ENCODE data around the gene TXNL4A.
"Not testable (repeated sequence)": the region's sequence is repeated elsewhere in the genome, so short reads cannot be mapped to it uniquely, and the experiment has no call there.

The TXNL4A gene

GRCh38 chr18:79963658-79964329, 24.6 kb downstream of the TXNL4A start:
- DNase-seq, result no peak

GRCh38 chr18:79962835-79963657, 25.3 kb downstream of the TXNL4A start:
- no peak for DNase-seq

GRCh38 chr18:79962311-79962710, 26.1 kb downstream of the TXNL4A start:
- no peak for DNase-seq

GRCh38 chr18:79961527-79962291, 26.7 kb downstream of the TXNL4A start:
- DNase-seq, result no peak

GRCh38 chr18:79960921-79961526, 27.3 kb downstream of the TXNL4A start:
- DNase-seq, result no peak

- not testable (repeated sequence) for DNase-seq
Measured at GRCh38 chr18:79960161-79960801, 28.1 kb downstream of the TXNL4A start.

- DNase-seq, result no peak
Measured at GRCh38 chr18:79958981-79959380, 29.4 kb downstream of the TXNL4A start.

- no peak for DNase-seq
Measured at GRCh38 chr18:79956276-79956675, 32.1 kb downstream of the TXNL4A start.

GRCh38 chr18:79955302-79956075, 32.9 kb downstream of the TXNL4A start:
- DNase-seq, result no peak

GRCh38 chr18:79954791-79955190, 33.6 kb downstream of the TXNL4A start:
- no peak for DNase-seq

- no peak for DNase-seq
Measured at GRCh38 chr18:79953971-79954651, 34.3 kb downstream of the TXNL4A start.

- peak in 1 of 2 experiments; percentile 12 for DNase-seq
Measured at GRCh38 chr18:79952996-79953559, 35.3 kb downstream of the TXNL4A start.

GRCh38 chr18:79952456-79952995, 35.8 kb downstream of the TXNL4A start:
- no peak for DNase-seq

GRCh38 chr18:79951545-79952455, 36.6 kb downstream of the TXNL4A start, which contains the start of gene SLC66A2:
Gene SLC66A2 (minus strand): TSS chr18:79951653. CDS start chr18:79950926, 727 bp downstream.
- peak; percentile 74 to 78 for DNase-seq

- peak in 1 of 2 experiments; percentile 9 for DNase-seq
Measured at GRCh38 chr18:79950515-79951341, 37.6 kb downstream of the TXNL4A start.

GRCh38 chr18:79949697-79950487, 38.5 kb downstream of the TXNL4A start:
- DNase-seq, result no peak

- DNase-seq, result no peak
Measured at GRCh38 chr18:79948719-79949411, 39.5 kb downstream of the TXNL4A start.
